HG03196 (cell line): ENCODE data around the gene HEG1.

ENCODE experiments used
- ATAC-seq: cut with Tn5 transposase; IDR thresholded peaks from one replicate; pipeline ENCODE4 v1.9.1; 2021; ENCODE audit not compliant: unreplicated experiment

Gene HEG1

GRCh38 chr3:124993466-124993865, 62.3 kb downstream of the HEG1 start:
- ATAC-seq, result no peak

GRCh38 chr3:124992041-124992440, 63.8 kb downstream of the HEG1 start:
- no peak for ATAC-seq

- no peak for ATAC-seq
Measured at GRCh38 chr3:124986192-124987143, 69.3 kb downstream of the HEG1 start.

- ATAC-seq, result no peak
Measured at GRCh38 chr3:124985349-124985748, 70.4 kb downstream of the HEG1 start.

GRCh38 chr3:124984754-124985153, 71.0 kb downstream of the HEG1 start:
- no peak for ATAC-seq

GRCh38 chr3:124982855-124983254, 72.9 kb downstream of the HEG1 start:
- ATAC-seq, result no peak

GRCh38 chr3:124981472-124981871, 74.3 kb downstream of the HEG1 start:
- no peak for ATAC-seq

GRCh38 chr3:124978627-124979026, 77.2 kb downstream of the HEG1 start:
- ATAC-seq, result no peak

GRCh38 chr3:124976383-124976782, 79.4 kb downstream of the HEG1 start:
- no peak for ATAC-seq

- no peak for ATAC-seq
Measured at GRCh38 chr3:124974691-124975090, 81.1 kb downstream of the HEG1 start.

GRCh38 chr3:124973290-124973689, 82.5 kb downstream of the HEG1 start:
- ATAC-seq, result no peak

- ATAC-seq, result no peak
Measured at GRCh38 chr3:124972457-124972856, 83.3 kb downstream of the HEG1 start.

- no peak for ATAC-seq
Measured at GRCh38 chr3:124969963-124970722, 85.7 kb downstream of the HEG1 start.

GRCh38 chr3:124969190-124969589, 86.6 kb downstream of the HEG1 start:
- no peak for ATAC-seq

- ATAC-seq, result no peak
Measured at GRCh38 chr3:124967964-124968363, 87.8 kb downstream of the HEG1 start.

- no peak for ATAC-seq
Measured at GRCh38 chr3:124966521-124967445, 89.0 kb downstream of the HEG1 start.

- no peak for ATAC-seq
Measured at GRCh38 chr3:124965413-124965812, 90.4 kb downstream of the HEG1 start.

GRCh38 chr3:124964387-124964786, 91.4 kb downstream of the HEG1 start:
- no peak for ATAC-seq

GRCh38 chr3:124963755-124964154, 92.0 kb downstream of the HEG1 start:
- ATAC-seq, result no peak

GRCh38 chr3:124962403-124962940, 93.3 kb downstream of the HEG1 start:
- ATAC-seq, result no peak

GRCh38 chr3:124960698-124961097, 95.1 kb downstream of the HEG1 start:
- ATAC-seq, result no peak
